CD4-positive, alpha-beta memory T cell (primary cell): ENCODE results near the gene SIDT1. TPM values are rescaled to one million over a fixed set of nuclear protein-coding genes. Genes with fewer than 3 reads are reported as not detected.

Source experiments
- CTCF ChIA-PET: fragments of 350-600 bp; sonication (Branson Sonifier 250); formaldehyde crosslinking; loops from one replicate; lab custom pipeline; 2021; ENCODE audit warnings: inconsistent platforms; ENCODE audit not compliant: partially characterized antibody; lab: Charles Lee
- POLR2A ChIA-PET: fragments of 350-600 bp; sonication (Branson Sonifier 250); formaldehyde crosslinking; loops from one replicate; lab custom pipeline; 2021; ENCODE audit not compliant: partially characterized antibody; lab: Charles Lee
- DNase-seq, 5 donors: peaks; one replicate each; pipeline versions ENCODE4 v3.0.0 to v3.0.0-alpha.2; 2020 to 2022; ENCODE audit warnings: mixed read lengths in 1 of 5
- H3K27ac ChIP-seq: one replicate; pipeline ENCODE4 v1.7.0; 2013; ENCODE audit warnings: low read depth, low read length
- H3K27me3 ChIP-seq: 2 replicates; pipeline ENCODE4 v1.7.0; 2013; ENCODE audit warnings: mild to moderate bottlenecking, low read length, moderate library complexity; ENCODE audit not compliant: insufficient read depth
- H3K36me3 ChIP-seq: 2 replicates; pipeline ENCODE4 v1.7.0; 2013; ENCODE audit warnings: mild to moderate bottlenecking, low read length, moderate library complexity; ENCODE audit not compliant: insufficient read depth
- H3K4me1 ChIP-seq: 2 replicates; pipeline ENCODE4 v1.7.0; 2013; ENCODE audit warnings: mild to moderate bottlenecking, low read length, moderate library complexity; ENCODE audit not compliant: insufficient read depth
- H3K4me3 ChIP-seq, 2 donors: one replicate each; pipeline ENCODE4 v1.7.0; 2013; ENCODE audit warnings: low read length in 2 of 2, mild to moderate bottlenecking in 1 of 2
- H3K9me3 ChIP-seq, 2 donors: one replicate each; pipeline ENCODE4 v1.7.0; 2013; ENCODE audit warnings: low read length in 2 of 2, control low read depth in 1 of 2; ENCODE audit not compliant: control insufficient read depth in 1 of 2
- H3K27ac Mint-ChIP-seq, 7 donors: one replicate each; pipeline ENCODE4 v1.8.0; 2020 to 2021; ENCODE audit warnings: mixed read lengths in 7 of 7, mild to moderate bottlenecking in 6 of 7, inconsistent platforms in 3 of 7, moderate library complexity in 3 of 7
- H3K27me3 Mint-ChIP-seq, 2 donors: one replicate each; pipeline ENCODE4 v1.8.0; 2020 to 2021; ENCODE audit warnings: mixed read lengths in 2 of 2
- H3K36me3 Mint-ChIP-seq, 2 donors: one replicate each; pipeline ENCODE4 v1.8.0; 2020 to 2021; ENCODE audit warnings: mixed read lengths in 2 of 2, inconsistent platforms in 1 of 2, mild to moderate bottlenecking in 1 of 2
- H3K4me1 Mint-ChIP-seq, 4 donors: one replicate each; pipeline ENCODE4 v1.8.0; 2020 to 2021; ENCODE audit warnings: mixed read lengths in 4 of 4, mild to moderate bottlenecking in 1 of 4
- H3K4me3 Mint-ChIP-seq, 8 donors: one replicate each; pipeline ENCODE4 v1.8.0; 2020 to 2021; ENCODE audit warnings: mixed read lengths in 8 of 8, mild to moderate bottlenecking in 7 of 8, moderate library complexity in 6 of 8, inconsistent platforms in 3 of 8
- H3K9me3 Mint-ChIP-seq, 8 donors: one replicate each; pipeline ENCODE4 v1.8.0; 2020 to 2021; ENCODE audit warnings: mixed read lengths in 8 of 8, mild to moderate bottlenecking in 5 of 8, inconsistent platforms in 3 of 8, moderate library complexity in 1 of 8
- intact Hi-C: fragments of 100-400 bp; cut with micrococcal nuclease; formaldehyde crosslinking; loops from one replicate; pipeline ENCODE4 v1.15.1; 2023
- polyA plus RNA-seq, 2 donors: library from polyadenylated mRNA; unstranded; fragments of 300-500 nt; fragmentation: Illumina TruSeq; gene quantifications; one replicate each; pipeline ENCODE4 v1.2.3, GENCODE V29; 2021
- total RNA-seq, 2 experiments: library from RNA; stranded (reverse); gene quantifications; one replicate each; pipeline ENCODE4 v1.2.3, GENCODE V29; 2021

Gene SIDT1
- total and polyA plus RNA-seq, 4 experiments from 2014 or later = 12.1 to 56.1 (median 39.2) TPM

GRCh38 chr3:113606539-113607218 is 74.3 kb downstream of the SIDT1 start:
- Mint-ChIP-seq H3K36me3 (peaks cover 59 to 80% of the 10 kb centered on the region in 2 donors), H3K9me3 (no peaks in the 10 kb centered on the region), H3K4me1 (peaks cover 15 to 29% (median 21%) of the 10 kb centered on the region in 4 donors), H3K27ac (peak overlapping the region; percentile 33 to 86 (median 73)), H3K4me3 (peak overlapping the region in 7 of 8 donors; percentile 46 to 64 (median 53)), H3K27me3 (no peaks in the 10 kb centered on the region)
- Histone ChIP-seq H3K27me3 (no peaks in the 10 kb centered on the region), H3K36me3 (peaks cover 51% of the 10 kb centered on the region), H3K9me3 (no peaks in the 10 kb centered on the region), H3K27ac (no peak overlapping the region), H3K4me3 (no peak overlapping the region), H3K4me1 (peaks cover 25% of the 10 kb centered on the region)
- intact Hi-C loops = loop anchor here (10.0 kb wide), 1 partner anchor 138 kb away; the partner anchor contains the start of genes ATP6V1A and NAA50
- ChIA-PET CTCF (interaction anchor here (0.9 to 1.5 kb wide), 3 partner anchors 10 to 113 kb away, joined by 3 to 4 read pairs (median 3); no protein-coding TSS in a partner anchor), POLR2A (interaction anchor here (0.9 kb wide), 1 partner anchor 73 kb away, joined by 3 read pairs; no protein-coding TSS in a partner anchor)
- peak; percentile 40 to 57 (median 54) for DNase-seq

- Mint-ChIP-seq H3K4me3 (peak overlapping the region in 5 of 8 donors; percentile 49 to 64 (median 57)), H3K27ac (peak overlapping the region in 6 of 7 donors; percentile 18 to 80 (median 68)), H3K27me3 (no peaks in the 10 kb centered on the region), H3K4me1 (peaks cover 15 to 29% (median 21%) of the 10 kb centered on the region in 4 donors), H3K36me3 (peaks cover 64 to 80% of the 10 kb centered on the region in 2 donors), H3K9me3 (no peaks in the 10 kb centered on the region)
- Histone ChIP-seq H3K4me1 (peaks cover 25% of the 10 kb centered on the region), H3K27ac (no peak overlapping the region), H3K36me3 (peaks cover 51% of the 10 kb centered on the region), H3K27me3 (no peaks in the 10 kb centered on the region), H3K4me3 (no peak overlapping the region), H3K9me3 (no peaks in the 10 kb centered on the region)
- ChIA-PET POLR2A (interaction anchor here (0.9 kb wide), 1 partner anchor 73 kb away, joined by 3 read pairs; no protein-coding TSS in a partner anchor), CTCF (interaction anchor here (0.9 to 1.2 kb wide), 2 partner anchors 10 to 29 kb away, joined by 3 read pairs; no protein-coding TSS in a partner anchor)
- intact Hi-C loops = loop anchor here (10.0 kb wide), 1 partner anchor 138 kb away; the partner anchor contains the start of genes ATP6V1A and NAA50
- DNase-seq = no peak
These were observed 74.9 kb downstream of the SIDT1 start for GRCh38 chr3:113607219-113607596.

GRCh38 chr3:113614402-113614801 is 82.0 kb downstream of the SIDT1 start:
- H3K4me1 ChIP-seq = no peaks in the 10 kb centered on the region
- intact Hi-C loops = no loop called here
- H3K27me3 Mint-ChIP-seq = no peaks in the 10 kb centered on the region
- no peaks in the 10 kb centered on the region for H3K27me3 ChIP-seq
- H3K9me3 ChIP-seq = no peaks in the 10 kb centered on the region
- peaks cover 60 to 87% of the 10 kb centered on the region in 2 donors for H3K36me3 Mint-ChIP-seq
- POLR2A ChIA-PET = no interaction called here
- DNase-seq = no peak
- peak overlapping the region in 1 of 7 donors; percentile 52 for H3K27ac Mint-ChIP-seq
- no peak overlapping the region for H3K27ac ChIP-seq
- H3K4me3 ChIP-seq = no peak overlapping the region
- CTCF ChIA-PET = no interaction called here
- H3K9me3 Mint-ChIP-seq = no peaks in the 10 kb centered on the region
- no peaks in the 10 kb centered on the region for H3K4me1 Mint-ChIP-seq
- no peak overlapping the region for H3K4me3 Mint-ChIP-seq
- H3K36me3 ChIP-seq = peaks cover 53% of the 10 kb centered on the region

DNA sequence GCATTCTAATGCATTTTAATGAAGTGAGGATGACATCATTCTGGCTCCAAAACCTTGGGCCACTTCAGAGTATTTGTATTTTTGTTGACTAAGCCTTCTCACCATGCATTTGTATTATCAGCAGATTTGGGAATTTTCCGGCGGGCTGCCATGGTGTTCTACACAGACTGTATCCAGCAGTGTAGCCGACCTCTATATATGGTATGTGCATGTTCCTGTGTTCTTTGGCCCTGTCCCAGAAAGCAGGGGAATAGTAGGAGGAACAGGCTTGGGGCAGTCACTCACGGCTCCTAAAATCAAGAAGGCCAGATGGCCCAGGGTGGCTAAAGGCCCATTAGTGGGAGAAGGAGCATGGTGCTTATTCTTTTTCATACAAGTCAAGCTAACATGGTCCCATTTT is 83.6 kb downstream of the SIDT1 start:
- peaks cover 0 to under 1% (median 0%) of the 10 kb centered on the region in 4 donors for H3K4me1 Mint-ChIP-seq
- H3K4me3 Mint-ChIP-seq = no peak overlapping the region
- intact Hi-C loops = no loop called here
- Histone ChIP-seq H3K4me1 (no peaks in the 10 kb centered on the region), H3K27ac (no peak overlapping the region), H3K9me3 (no peaks in the 10 kb centered on the region), H3K4me3 (no peak overlapping the region), H3K27me3 (no peaks in the 10 kb centered on the region), H3K36me3 (peaks cover 50% of the 10 kb centered on the region)
- H3K27ac Mint-ChIP-seq = no peak overlapping the region
- no peaks in the 10 kb centered on the region for H3K9me3 Mint-ChIP-seq
- no peaks in the 10 kb centered on the region for H3K27me3 Mint-ChIP-seq
- DNase-seq = no peak
- peaks cover 60 to 86% of the 10 kb centered on the region in 2 donors for H3K36me3 Mint-ChIP-seq
- ChIA-PET POLR2A (no interaction called here), CTCF (interaction anchor here (1.3 kb wide), 1 partner anchor 38 kb away, joined by 6 read pairs; no protein-coding TSS in a partner anchor)

- no peak for DNase-seq
- H3K4me3 ChIP-seq = no peak overlapping the region
- Mint-ChIP-seq H3K27ac (peak overlapping the region in 2 of 7 donors; percentile 16 to 47), H3K36me3 (peaks cover 52 to 76% of the 10 kb centered on the region in 2 donors), H3K4me3 (no peak overlapping the region), H3K4me1 (peaks cover 0 to 2% (median 0%) of the 10 kb centered on the region in 4 donors), H3K9me3 (no peaks in the 10 kb centered on the region), H3K27me3 (no peaks in the 10 kb centered on the region)
- H3K36me3 ChIP-seq = peaks cover 40% of the 10 kb centered on the region
- CTCF ChIA-PET = interaction anchor here (1.4 kb wide), 1 partner anchor 10 kb away, joined by 3 read pairs; no protein-coding TSS in a partner anchor
- H3K9me3 ChIP-seq = no peaks in the 10 kb centered on the region
- POLR2A ChIA-PET = no interaction called here
- no peak overlapping the region for H3K27ac ChIP-seq
- intact Hi-C loops = no loop called here
- no peaks in the 10 kb centered on the region for H3K4me1 ChIP-seq
- no peaks in the 10 kb centered on the region for H3K27me3 ChIP-seq
These were observed 85.4 kb downstream of the SIDT1 start for GRCh38 chr3:113617726-113618125.

- intact Hi-C loops = no loop called here
- Histone ChIP-seq H3K4me3 (no peak overlapping the region), H3K27me3 (no peaks in the 10 kb centered on the region), H3K9me3 (no peaks in the 10 kb centered on the region), H3K27ac (no peak overlapping the region), H3K36me3 (peaks cover 47% of the 10 kb centered on the region), H3K4me1 (no peaks in the 10 kb centered on the region)
- peaks cover 58 to 72% of the 10 kb centered on the region in 2 donors for H3K36me3 Mint-ChIP-seq
- H3K4me3 Mint-ChIP-seq = no peak overlapping the region
- peaks cover 0 to 2% (median 0%) of the 10 kb centered on the region in 4 donors for H3K4me1 Mint-ChIP-seq
- peak overlapping the region in 1 of 7 donors; percentile 50 for H3K27ac Mint-ChIP-seq
- no peaks in the 10 kb centered on the region for H3K27me3 Mint-ChIP-seq
- ChIA-PET POLR2A (no interaction called here), CTCF (interaction anchor here (0.7 kb wide), 2 partner anchors 43 to 125 kb away, joined by 3 read pairs; no protein-coding TSS in a partner anchor)
- DNase-seq = no peak
- H3K9me3 Mint-ChIP-seq = no peaks in the 10 kb centered on the region
These were observed 87.7 kb downstream of the SIDT1 start for GRCh38 chr3:113620091-113620490.

GRCh38 chr3:113623324-113623723 is 91.0 kb downstream of the SIDT1 start:
- no peaks in the 10 kb centered on the region for H3K27me3 ChIP-seq
- H3K4me1 ChIP-seq = no peaks in the 10 kb centered on the region
- Mint-ChIP-seq H3K9me3 (no peaks in the 10 kb centered on the region), H3K4me1 (peaks cover 0 to 2% (median 0%) of the 10 kb centered on the region in 4 donors), H3K36me3 (peaks cover 71 to 78% of the 10 kb centered on the region in 2 donors), H3K27ac (no peak overlapping the region), H3K27me3 (no peaks in the 10 kb centered on the region), H3K4me3 (no peak overlapping the region)
- no peak for DNase-seq
- intact Hi-C loops = no loop called here
- no peaks in the 10 kb centered on the region for H3K9me3 ChIP-seq
- no peak overlapping the region for H3K27ac ChIP-seq
- CTCF ChIA-PET = no interaction called here
- POLR2A ChIA-PET = no interaction called here
- H3K4me3 ChIP-seq = no peak overlapping the region
- H3K36me3 ChIP-seq = peaks cover 55% of the 10 kb centered on the region
